NCI-H446 treated with DMSO at 0.1 percent for 48 hours (cell line): ENCODE data around the gene RTN4R.

Experiments
- DNase-seq: peaks from one replicate; lab custom pipeline; 2025; lab: John Stamatoyannopoulos, UW

The RTN4R gene

GRCh38 chr22:20198557-20199319, 69.4 kb downstream of the RTN4R start:
- no peak for DNase-seq

- DNase-seq = no peak
Observed at GRCh38 chr22:20197407-20198030, 70.6 kb downstream of the RTN4R start.

GRCh38 chr22:20196094-20196842, 71.8 kb downstream of the RTN4R start:
- no peak for DNase-seq

- no peak for DNase-seq
Observed at GRCh38 chr22:20194681-20195593, 73.2 kb downstream of the RTN4R start.

GRCh38 chr22:20193761-20194494, 74.2 kb downstream of the RTN4R start:
- DNase-seq = no peak

- no peak for DNase-seq
Observed at GRCh38 chr22:20192972-20193760, 75.0 kb downstream of the RTN4R start.

DNA sequence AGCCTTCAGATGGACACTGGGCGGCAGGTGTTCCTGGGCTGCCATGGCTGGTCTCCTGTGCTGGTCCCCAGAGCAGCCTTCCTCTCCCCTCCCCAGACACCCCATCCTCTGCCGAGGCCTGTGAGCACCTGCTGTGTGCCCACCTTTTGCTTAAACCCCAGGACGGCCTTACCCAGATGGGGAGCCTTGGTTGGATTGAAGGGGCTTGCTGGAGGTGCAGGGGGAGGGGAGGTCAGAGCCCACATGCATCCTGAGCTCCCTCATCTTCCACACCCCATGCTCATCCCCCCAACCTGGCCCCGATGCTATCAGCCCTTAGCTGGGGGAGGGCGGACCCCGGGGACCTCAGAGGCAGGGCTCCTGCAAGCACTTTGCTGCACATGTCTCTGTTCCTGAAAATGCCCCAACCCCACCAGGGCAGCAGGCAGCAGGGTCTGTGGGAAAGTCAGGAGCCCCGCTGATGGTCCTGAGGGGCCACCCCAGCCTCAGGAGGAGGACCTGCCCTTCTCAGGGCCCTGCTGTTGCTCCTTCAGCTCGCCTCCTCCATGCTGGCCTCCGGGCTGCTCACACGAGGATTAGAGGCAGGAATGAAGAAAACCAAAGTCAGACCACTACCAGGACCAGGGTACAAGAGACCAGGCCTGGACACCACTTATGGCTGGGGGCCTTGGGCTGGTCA, 75.7 kb downstream of the RTN4R start:
- DNase-seq = no peak

- DNase-seq = no peak
Observed at GRCh38 chr22:20191803-20192202, 76.3 kb downstream of the RTN4R start.
